HG03097 (cell line): Measurements from ENCODE around the gene RND1.
"Not testable (repeated sequence)": the region's sequence is repeated elsewhere in the genome, so short reads cannot be mapped to it uniquely, and the experiment has no call there.

Experiments
- ATAC-seq: cut with Tn5 transposase; IDR thresholded peaks from one replicate; pipeline ENCODE4 v1.9.1; 2021; ENCODE audit not compliant: unreplicated experiment, low FRiP score

The RND1 gene

GRCh38 chr12:48869191-48869590 lies 3.5 kb upstream of the RND1 start:
- ATAC-seq = no peak

GRCh38 chr12:48868451-48868850 lies 2.8 kb upstream of the RND1 start:
- no peak for ATAC-seq

GRCh38 chr12:48866052-48866711 lies 512 bp upstream of the RND1 start:
- no peak for ATAC-seq

GRCh38 chr12:48863291-48863690 lies 2.4 kb downstream of the RND1 start:
- no peak for ATAC-seq

GRCh38 chr12:48862760-48863159 lies 2.9 kb downstream of the RND1 start:
- no peak for ATAC-seq

- ATAC-seq = no peak
These were observed 4.6 kb downstream of the RND1 start for GRCh38 chr12:48861111-48861510.

GRCh38 chr12:48860236-48860635 lies 5.4 kb downstream of the RND1 start:
- not testable (repeated sequence) for ATAC-seq

GRCh38 chr12:48859607-48860006 lies 6.1 kb downstream of the RND1 start:
- ATAC-seq = no peak

GRCh38 chr12:48858043-48858442 lies 7.6 kb downstream of the RND1 start:
- ATAC-seq = no peak

- ATAC-seq = no peak
These were observed 8.2 kb downstream of the RND1 start for GRCh38 chr12:48857278-48857994.

- ATAC-seq = no peak
These were observed 9.3 kb downstream of the RND1 start for GRCh38 chr12:48856379-48856778.

- ATAC-seq = not testable (repeated sequence)
These were observed 10.7 kb downstream of the RND1 start for GRCh38 chr12:48854932-48855331.

GRCh38 chr12:48854488-48854887 lies 11.2 kb downstream of the RND1 start:
- no peak for ATAC-seq

GRCh38 chr12:48852734-48853688 lies 12.7 kb downstream of the RND1 start:
- peak; percentile 48 for ATAC-seq

GRCh38 chr12:48851883-48852733 lies 13.6 kb downstream of the RND1 start, which contains the start of gene DDX23:
DDX23 (minus strand) TSS chr12:48852163; CDS start chr12:48845782, 6,381 bp downstream.
- peak; percentile 89 for ATAC-seq

GRCh38 chr12:48842021-48842420 lies 23.6 kb downstream of the RND1 start:
- not testable (repeated sequence) for ATAC-seq

GRCh38 chr12:48838048-48838447 lies 27.6 kb downstream of the RND1 start:
- no peak for ATAC-seq

GRCh38 chr12:48832321-48833060 lies 33.2 kb downstream of the RND1 start:
- no peak for ATAC-seq

GRCh38 chr12:48831257-48831656 lies 34.4 kb downstream of the RND1 start:
- ATAC-seq = no peak
